CD4-positive, alpha-beta T cell (primary cell): ENCODE results near the gene XPR1. TPM values are rescaled to one million over a fixed set of nuclear protein-coding genes. Genes with fewer than 3 reads are reported as not detected.

Experiments
- ATAC-seq: fragments of 200-7000 bp; cut with Tn5 transposase; one replicate; pipeline ENCODE4 v1.10.0; 2022; ENCODE audit warnings: mild to moderate bottlenecking; ENCODE audit not compliant: poor library complexity
- CTCF ChIA-PET: fragments of 350-600 bp; sonication (Branson Sonifier 250); formaldehyde crosslinking; loops from one replicate; lab custom pipeline; 2021; ENCODE audit warnings: antibody characterized with exemption, inconsistent platforms; lab: Charles Lee
- POLR2A ChIA-PET: fragments of 350-600 bp; sonication (Branson Sonifier 250); formaldehyde crosslinking; loops from one replicate; lab custom pipeline; 2021; ENCODE audit warnings: antibody characterized with exemption, inconsistent platforms; lab: Charles Lee
- DNase-seq, 14 experiments: peaks; one replicate each; pipeline ENCODE4 v3.0.0-alpha.2; 2013 to 2020; ENCODE audit warnings: mixed read lengths in 2 of 14
- H3K27ac ChIP-seq, 2 donors: one replicate each; pipeline versions ENCODE4 v1.5.1 to v1.7.0; 2013; ENCODE audit warnings: low read length in 2 of 2, low read depth in 1 of 2, mild to moderate bottlenecking in 1 of 2
- H3K27me3 ChIP-seq, 2 experiments: 1 replicate in 1 of 2; 2 replicates in 1 of 2; pipeline versions ENCODE4 v1.6.1 to v1.7.0; 2013; ENCODE audit warnings: low read length in 2 of 2, control low read depth in 1 of 2, mild to moderate bottlenecking in 1 of 2, moderate library complexity in 1 of 2; ENCODE audit not compliant: insufficient read depth in 2 of 2, control insufficient read depth in 1 of 2
- H3K36me3 ChIP-seq: one replicate; pipeline ENCODE4 v1.6.1; 2013; ENCODE audit warnings: low read length, control low read depth; ENCODE audit not compliant: insufficient read depth
- H3K4me1 ChIP-seq: one replicate; pipeline ENCODE4 v1.6.1; 2013; ENCODE audit warnings: low read length, control low read depth; ENCODE audit not compliant: insufficient read depth
- H3K4me3 ChIP-seq: one replicate; pipeline ENCODE4 v1.5.1; 2013; ENCODE audit warnings: mild to moderate bottlenecking, low read length, moderate library complexity
- H3K9me3 ChIP-seq, 2 experiments: 1 replicate in 1 of 2; 2 replicates in 1 of 2; pipeline versions ENCODE4 v1.6.1 to v1.7.0; 2013; ENCODE audit warnings: low read length in 2 of 2, mild to moderate bottlenecking in 2 of 2, control low read depth in 1 of 2, moderate library complexity in 1 of 2; ENCODE audit not compliant: control insufficient read depth in 1 of 2, insufficient read depth in 1 of 2
- H3K27ac Mint-ChIP-seq: one replicate; pipeline ENCODE4 v1.8.0; 2020; ENCODE audit warnings: mixed read lengths
- H3K27me3 Mint-ChIP-seq: one replicate; pipeline ENCODE4 v1.8.0; 2021; ENCODE audit warnings: mixed read lengths
- H3K36me3 Mint-ChIP-seq: one replicate; pipeline ENCODE4 v1.8.0; 2021; ENCODE audit warnings: low read depth, mixed read lengths
- H3K4me1 Mint-ChIP-seq: one replicate; pipeline ENCODE4 v1.8.0; 2021; ENCODE audit warnings: low read depth, mixed read lengths
- H3K4me3 Mint-ChIP-seq: one replicate; pipeline ENCODE4 v1.8.0; 2020; ENCODE audit warnings: mild to moderate bottlenecking, mixed read lengths
- H3K9me3 Mint-ChIP-seq: one replicate; pipeline ENCODE4 v1.8.0; 2020; ENCODE audit warnings: mixed read lengths
- CTCF ChIP-seq: fragments of 200-600 bp; IDR thresholded peaks from one replicate; pipeline ENCODE4 v1.8.0; 2022; ENCODE audit warnings: antibody characterized with exemption, mild to moderate bottlenecking
- intact Hi-C, 2 experiments: fragments of 100-400 bp; cut with DNase I in 1 of 2; cut with micrococcal nuclease in 1 of 2; formaldehyde crosslinking; loops; one replicate each; pipeline versions ENCODE4 v1.15.1 to v1.9.0; 2023 to 2025; cut with DNase I, micrococcal nuclease
- total RNA-seq, 174 experiments: library from RNA in 2 of 174; stranded (reverse) in 2 of 174; gene quantifications; one replicate each; pipeline ENCODE4 v1.2.3 and lab custom pipeline; 2021 to 2026

The XPR1 gene
- total RNA-seq, 2 experiments from 2014 or later: 13.7 TPM

- no peaks in the 10 kb centered on the region for H3K9me3 ChIP-seq
- TF ChIP-seq CTCF: no peak
- H3K27me3 Mint-ChIP-seq: no peaks in the 10 kb centered on the region
- ChIA-PET POLR2A (no interaction called here), CTCF (no interaction called here)
- H3K4me3 Mint-ChIP-seq: no peak overlapping the region
- intact Hi-C loops: no loop called here
- ATAC-seq: no peak
- no peaks in the 10 kb centered on the region for H3K36me3 ChIP-seq
- no peaks in the 10 kb centered on the region for H3K4me1 Mint-ChIP-seq
- no peak overlapping the region for H3K27ac Mint-ChIP-seq
- H3K4me3 ChIP-seq: no peak overlapping the region
- H3K36me3 Mint-ChIP-seq: peaks cover 26% of the 10 kb centered on the region
- H3K27me3 ChIP-seq: no peaks in the 10 kb centered on the region
- H3K27ac ChIP-seq: no peak overlapping the region
- H3K4me1 ChIP-seq: peaks cover 3% of the 10 kb centered on the region
- no peaks in the 10 kb centered on the region for H3K9me3 Mint-ChIP-seq
- DNase-seq: no peak
Measured at GRCh38 chr1:180757657-180758056, 125.8 kb downstream of the XPR1 start.

- DNase-seq (no peak), ATAC-seq (no peak)
- POLR2A ChIA-PET: no interaction called here
- H3K4me3 ChIP-seq: no peak overlapping the region
- no peak for TF ChIP-seq CTCF
- no peaks in the 10 kb centered on the region for H3K27me3 Mint-ChIP-seq
- H3K9me3 Mint-ChIP-seq: no peaks in the 10 kb centered on the region
- H3K36me3 Mint-ChIP-seq: peaks cover 3% of the 10 kb centered on the region
- H3K4me1 ChIP-seq: no peaks in the 10 kb centered on the region
- intact Hi-C loops: no loop called here
- no peak overlapping the region for H3K4me3 Mint-ChIP-seq
- no peaks in the 10 kb centered on the region for H3K36me3 ChIP-seq
- H3K27ac Mint-ChIP-seq: no peak overlapping the region
- no peaks in the 10 kb centered on the region for H3K27me3 ChIP-seq
- H3K4me1 Mint-ChIP-seq: no peaks in the 10 kb centered on the region
- CTCF ChIA-PET: no interaction called here
- H3K9me3 ChIP-seq: no peaks in the 10 kb centered on the region
- no peak overlapping the region for H3K27ac ChIP-seq
Measured at GRCh38 chr1:180762796-180763195, 131.0 kb downstream of the XPR1 start.

- ChIA-PET POLR2A (no interaction called here), CTCF (no interaction called here)
- intact Hi-C loops: no loop called here
- H3K27ac ChIP-seq: no peak overlapping the region
- Mint-ChIP-seq H3K36me3 (peaks cover 3% of the 10 kb centered on the region), H3K4me3 (no peak overlapping the region), H3K27me3 (no peaks in the 10 kb centered on the region), H3K4me1 (peaks cover 9% of the 10 kb centered on the region), H3K9me3 (peaks cover 2% of the 10 kb centered on the region), H3K27ac (no peak overlapping the region)
- no peaks in the 10 kb centered on the region for H3K36me3 ChIP-seq
- no peak overlapping the region for H3K4me3 ChIP-seq
- no peaks in the 10 kb centered on the region for H3K4me1 ChIP-seq
- no peaks in the 10 kb centered on the region for H3K9me3 ChIP-seq
- no peaks in the 10 kb centered on the region for H3K27me3 ChIP-seq
- DNase-seq (no peak), ATAC-seq (no peak)
- TF ChIP-seq CTCF: no peak
Measured at GRCh38 chr1:180765151-180765550, 133.3 kb downstream of the XPR1 start.
